NCI-H146 treated with DMSO at 0.1 percent for 48 hours (cell line): ENCODE measurements around the gene KAZN.

Source experiments
- DNase-seq: peaks from one replicate; lab custom pipeline; 2025; ENCODE audit not compliant: unreplicated experiment; lab: John Stamatoyannopoulos, UW

The KAZN gene

GRCh38 chr1:14989931-14990728 lies 391.6 kb downstream of the KAZN start:
- DNase-seq: no peak

GRCh38 chr1:14993414-14993813 lies 394.9 kb downstream of the KAZN start:
- DNase-seq: no peak

GRCh38 chr1:14994148-14994547 lies 395.7 kb downstream of the KAZN start:
- no peak for DNase-seq

- no peak for DNase-seq
Observed at GRCh38 chr1:14994841-14995437, 396.5 kb downstream of the KAZN start.

GRCh38 chr1:14996133-14997050 lies 397.9 kb downstream of the KAZN start:
- no peak for DNase-seq

- no peak for DNase-seq
Observed at GRCh38 chr1:14997646-14998276, 399.3 kb downstream of the KAZN start.

- DNase-seq: no peak
Observed at GRCh38 chr1:14999441-14999840, 401.0 kb downstream of the KAZN start.

GRCh38 chr1:15000030-15000429 lies 401.5 kb downstream of the KAZN start:
- DNase-seq: no peak

GRCh38 chr1:15000671-15001070 lies 402.2 kb downstream of the KAZN start:
- no peak for DNase-seq

- no peak for DNase-seq
Observed at GRCh38 chr1:15001317-15001915, 402.9 kb downstream of the KAZN start.

- no peak for DNase-seq
Observed at GRCh38 chr1:15002325-15002724, 403.8 kb downstream of the KAZN start.

- DNase-seq: no peak
Observed at GRCh38 chr1:15004396-15004795, 405.9 kb downstream of the KAZN start.

- DNase-seq: no peak
Observed at GRCh38 chr1:15005116-15005515, 406.6 kb downstream of the KAZN start.

- DNase-seq: no peak
Observed at GRCh38 chr1:15007368-15007767, 408.9 kb downstream of the KAZN start.

GRCh38 chr1:15007842-15008241 lies 409.4 kb downstream of the KAZN start:
- no peak for DNase-seq

- DNase-seq: no peak
Observed at GRCh38 chr1:15008783-15009729, 410.6 kb downstream of the KAZN start.

GRCh38 chr1:15011160-15011559 lies 412.7 kb downstream of the KAZN start:
- DNase-seq: no peak

GRCh38 chr1:15011661-15012060 lies 413.2 kb downstream of the KAZN start:
- no peak for DNase-seq

GRCh38 chr1:15012822-15013221 lies 414.3 kb downstream of the KAZN start:
- DNase-seq: no peak

GRCh38 chr1:15013767-15014166 lies 415.3 kb downstream of the KAZN start:
- DNase-seq: no peak
